ENCODE data around the gene OR14K1. TPM values are rescaled to one million over a fixed set of nuclear protein-coding genes. Genes with fewer than 3 reads are reported as not detected.
"Not testable (repeated sequence)": the region's sequence is repeated elsewhere in the genome, so short reads cannot be mapped to it uniquely, and the experiment has no call there.

OR14K1 gene
- total RNA-seq, 1 experiment from 2014 or later = not detected

- H3K27ac Mint-ChIP-seq (ENCODE audit: unreplicated experiment) = no peak overlapping the region
- no peaks in the 10 kb centered on the region for H3K9me3 Mint-ChIP-seq (ENCODE audit: unreplicated experiment)
- H3K4me1 ChIP-seq = no peaks in the 10 kb centered on the region
- DNase-seq = no peak
- H3K9me3 ChIP-seq = no peaks in the 10 kb centered on the region
- H3K27me3 ChIP-seq (replicated peaks; ENCODE audit: control insufficient read depth, insufficient read depth, low read length) = no peaks in the 10 kb centered on the region
- ChIA-PET CTCF (no interaction called here), POLR2A (no interaction called here)
- no TSS peak for BruUV-seq (replicated peaks)
- no peak overlapping the region for H3K4me3 Mint-ChIP-seq (ENCODE audit: unreplicated experiment)
- no peak for TF ChIP-seq CTCF (IDR thresholded peaks at IDR 0.05; ENCODE audit: insufficient read depth in 1 of 2, low read depth in 1 of 2, low read length in 1 of 2, severe bottlenecking in 1 of 2, unreplicated experiment in 1 of 2)
- H3K36me3 Mint-ChIP-seq (ENCODE audit: insufficient read depth, unreplicated experiment) = no peaks in the 10 kb centered on the region
- no peak overlapping the region for H3K4me3 ChIP-seq (ENCODE audit: low read depth, low read length)
- no peaks in the 10 kb centered on the region for H3K4me1 Mint-ChIP-seq (ENCODE audit: low read depth, unreplicated experiment)
- intact Hi-C loops (cut with micrococcal nuclease; ENCODE audit: unreplicated experiment) = no loop called here
- H3K36me3 ChIP-seq (ENCODE audit: control insufficient read depth, insufficient read depth, low read length) = no peaks in the 10 kb centered on the region
- peaks cover 3% of the 10 kb centered on the region for H3K27me3 Mint-ChIP-seq (ENCODE audit: insufficient read depth, unreplicated experiment)
Observed at GRCh38 chr1:247740721-247741120, 2.3 kb downstream of the OR14K1 start.

GRCh38 chr1:247741756-247742155 is 3.3 kb downstream of the OR14K1 start:
- H3K36me3 ChIP-seq (ENCODE audit: control insufficient read depth, insufficient read depth, low read length) = no peaks in the 10 kb centered on the region
- Mint-ChIP-seq H3K27me3 (ENCODE audit: insufficient read depth, unreplicated experiment) (peaks cover 3% of the 10 kb centered on the region), H3K4me1 (ENCODE audit: low read depth, unreplicated experiment) (no peaks in the 10 kb centered on the region), H3K9me3 (ENCODE audit: unreplicated experiment) (no peaks in the 10 kb centered on the region), H3K4me3 (ENCODE audit: unreplicated experiment) (no peak overlapping the region), H3K27ac (ENCODE audit: unreplicated experiment) (no peak overlapping the region), H3K36me3 (ENCODE audit: insufficient read depth, unreplicated experiment) (no peaks in the 10 kb centered on the region)
- no peaks in the 10 kb centered on the region for H3K27me3 ChIP-seq (replicated peaks; ENCODE audit: control insufficient read depth, insufficient read depth, low read length)
- intact Hi-C loops (cut with micrococcal nuclease; ENCODE audit: unreplicated experiment) = no loop called here
- no peak overlapping the region for H3K4me3 ChIP-seq (ENCODE audit: low read depth, low read length)
- no peak for DNase-seq
- no peak for TF ChIP-seq CTCF (IDR thresholded peaks at IDR 0.05; ENCODE audit: insufficient read depth in 1 of 2, low read depth in 1 of 2, low read length in 1 of 2, severe bottlenecking in 1 of 2, unreplicated experiment in 1 of 2)
- CTCF ChIA-PET = no interaction called here
- no peaks in the 10 kb centered on the region for H3K9me3 ChIP-seq
- no peaks in the 10 kb centered on the region for H3K4me1 ChIP-seq
- POLR2A ChIA-PET = no interaction called here
- no TSS peak for BruUV-seq (replicated peaks)

- not testable (repeated sequence) for BruUV-seq (replicated peaks)
Observed at GRCh38 chr1:247742215-247742760, 3.9 kb downstream of the OR14K1 start.

More at GRCh38 chr1:247742215-247742760, 3.9 kb downstream of the OR14K1 start:
- H3K9me3 Mint-ChIP-seq (ENCODE audit: unreplicated experiment); H3K27ac Mint-ChIP-seq (ENCODE audit: unreplicated experiment); H3K4me3 ChIP-seq (ENCODE audit: low read depth, low read length); H3K4me1 ChIP-seq; H3K9me3 ChIP-seq; POLR2A ChIA-PET; H3K27me3 ChIP-seq (replicated peaks; ENCODE audit: control insufficient read depth, insufficient read depth, low read length); H3K4me1 Mint-ChIP-seq (ENCODE audit: low read depth, unreplicated experiment); H3K36me3 ChIP-seq (ENCODE audit: control insufficient read depth, insufficient read depth, low read length); CTCF ChIA-PET; intact Hi-C loops (cut with micrococcal nuclease; ENCODE audit: unreplicated experiment); DNase-seq; H3K36me3 Mint-ChIP-seq (ENCODE audit: insufficient read depth, unreplicated experiment); H3K27me3 Mint-ChIP-seq (ENCODE audit: insufficient read depth, unreplicated experiment); H3K4me3 Mint-ChIP-seq (ENCODE audit: unreplicated experiment): not testable (repeated sequence)

Measured in Caco-2 (cell line).